Epithelial cell of esophagus (primary cell): ENCODE results near the gene ITGBL1.

ENCODE experiments used
- DNase-seq: peaks from one replicate; pipeline ENCODE4 v3.0.0; 2010; ENCODE audit warnings: low read depth
- H3K4me3 ChIP-seq: 2 replicates; pipeline ENCODE4 v1.5.1; 2011; ENCODE audit warnings: mild to moderate bottlenecking, low read length, control low read depth
- TF ChIP-seq, protein P1 (sequence below): IDR thresholded peaks from 2 replicates; pipeline ENCODE4 v1.5.1; 2011; ENCODE audit warnings: low read depth, mild to moderate bottlenecking, low read length, control low read depth, inconsistent platforms; ENCODE audit not compliant: insufficient read depth; ENCODE audit errors: missing control alignments

Gene ITGBL1, protein sequence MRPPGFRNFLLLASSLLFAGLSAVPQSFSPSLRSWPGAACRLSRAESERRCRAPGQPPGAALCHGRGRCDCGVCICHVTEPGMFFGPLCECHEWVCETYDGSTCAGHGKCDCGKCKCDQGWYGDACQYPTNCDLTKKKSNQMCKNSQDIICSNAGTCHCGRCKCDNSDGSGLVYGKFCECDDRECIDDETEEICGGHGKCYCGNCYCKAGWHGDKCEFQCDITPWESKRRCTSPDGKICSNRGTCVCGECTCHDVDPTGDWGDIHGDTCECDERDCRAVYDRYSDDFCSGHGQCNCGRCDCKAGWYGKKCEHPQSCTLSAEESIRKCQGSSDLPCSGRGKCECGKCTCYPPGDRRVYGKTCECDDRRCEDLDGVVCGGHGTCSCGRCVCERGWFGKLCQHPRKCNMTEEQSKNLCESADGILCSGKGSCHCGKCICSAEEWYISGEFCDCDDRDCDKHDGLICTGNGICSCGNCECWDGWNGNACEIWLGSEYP

GRCh38 chr13:101452519-101453485 is at the start of gene ITGBL1:
Gene ITGBL1, plus strand, starts transcription at chr13:101452675. Its CDS starts 159 bp downstream, at chr13:101452834.
- H3K4me3 ChIP-seq, result peak within 1 kb of the TSS; percentile 21
- DNase-seq, result no peak
- TF ChIP-seq, protein P1, sequence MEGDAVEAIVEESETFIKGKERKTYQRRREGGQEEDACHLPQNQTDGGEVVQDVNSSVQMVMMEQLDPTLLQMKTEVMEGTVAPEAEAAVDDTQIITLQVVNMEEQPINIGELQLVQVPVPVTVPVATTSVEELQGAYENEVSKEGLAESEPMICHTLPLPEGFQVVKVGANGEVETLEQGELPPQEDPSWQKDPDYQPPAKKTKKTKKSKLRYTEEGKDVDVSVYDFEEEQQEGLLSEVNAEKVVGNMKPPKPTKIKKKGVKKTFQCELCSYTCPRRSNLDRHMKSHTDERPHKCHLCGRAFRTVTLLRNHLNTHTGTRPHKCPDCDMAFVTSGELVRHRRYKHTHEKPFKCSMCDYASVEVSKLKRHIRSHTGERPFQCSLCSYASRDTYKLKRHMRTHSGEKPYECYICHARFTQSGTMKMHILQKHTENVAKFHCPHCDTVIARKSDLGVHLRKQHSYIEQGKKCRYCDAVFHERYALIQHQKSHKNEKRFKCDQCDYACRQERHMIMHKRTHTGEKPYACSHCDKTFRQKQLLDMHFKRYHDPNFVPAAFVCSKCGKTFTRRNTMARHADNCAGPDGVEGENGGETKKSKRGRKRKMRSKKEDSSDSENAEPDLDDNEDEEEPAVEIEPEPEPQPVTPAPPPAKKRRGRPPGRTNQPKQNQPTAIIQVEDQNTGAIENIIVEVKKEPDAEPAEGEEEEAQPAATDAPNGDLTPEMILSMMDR, result no peak

- peak; percentile 44 for DNase-seq
- TF ChIP-seq, protein P1, result no peak
- no peak overlapping the region for H3K4me3 ChIP-seq
Observed at GRCh38 chr13:101406791-101407190, 45.7 kb upstream of the ITGBL1 start.

DNA sequence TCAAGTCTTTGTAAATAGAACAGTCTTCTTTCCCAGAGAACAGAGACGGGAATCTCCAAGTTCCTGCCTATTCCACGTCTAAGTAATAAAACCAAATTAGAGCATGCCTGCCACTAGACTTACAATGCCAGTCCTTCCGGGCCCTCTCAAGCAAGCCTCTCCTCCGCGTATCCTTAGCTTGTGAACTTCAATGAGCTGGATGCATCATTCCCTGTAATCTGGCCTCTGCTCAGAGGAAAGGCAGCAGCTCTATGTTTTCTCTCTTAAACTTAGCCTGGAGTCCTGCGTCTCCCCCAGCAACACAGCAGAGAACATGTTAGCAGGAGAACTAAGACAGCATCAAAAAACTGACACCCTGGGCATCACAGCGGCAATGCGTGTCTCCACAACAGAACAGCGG is 44.3 kb upstream of the ITGBL1 start:
- no peak for DNase-seq
- no peak overlapping the region for H3K4me3 ChIP-seq
- TF ChIP-seq, protein P1, result no peak

GRCh38 chr13:101408992-101409656 is 43.4 kb upstream of the ITGBL1 start:
- TF ChIP-seq, protein P1, result no peak
- H3K4me3 ChIP-seq, result no peak overlapping the region
- DNase-seq, result no peak

GRCh38 chr13:101412076-101412475 is 40.4 kb upstream of the ITGBL1 start:
- DNase-seq, result no peak
- TF ChIP-seq, protein P1, result no peak
- H3K4me3 ChIP-seq, result no peak overlapping the region

DNA sequence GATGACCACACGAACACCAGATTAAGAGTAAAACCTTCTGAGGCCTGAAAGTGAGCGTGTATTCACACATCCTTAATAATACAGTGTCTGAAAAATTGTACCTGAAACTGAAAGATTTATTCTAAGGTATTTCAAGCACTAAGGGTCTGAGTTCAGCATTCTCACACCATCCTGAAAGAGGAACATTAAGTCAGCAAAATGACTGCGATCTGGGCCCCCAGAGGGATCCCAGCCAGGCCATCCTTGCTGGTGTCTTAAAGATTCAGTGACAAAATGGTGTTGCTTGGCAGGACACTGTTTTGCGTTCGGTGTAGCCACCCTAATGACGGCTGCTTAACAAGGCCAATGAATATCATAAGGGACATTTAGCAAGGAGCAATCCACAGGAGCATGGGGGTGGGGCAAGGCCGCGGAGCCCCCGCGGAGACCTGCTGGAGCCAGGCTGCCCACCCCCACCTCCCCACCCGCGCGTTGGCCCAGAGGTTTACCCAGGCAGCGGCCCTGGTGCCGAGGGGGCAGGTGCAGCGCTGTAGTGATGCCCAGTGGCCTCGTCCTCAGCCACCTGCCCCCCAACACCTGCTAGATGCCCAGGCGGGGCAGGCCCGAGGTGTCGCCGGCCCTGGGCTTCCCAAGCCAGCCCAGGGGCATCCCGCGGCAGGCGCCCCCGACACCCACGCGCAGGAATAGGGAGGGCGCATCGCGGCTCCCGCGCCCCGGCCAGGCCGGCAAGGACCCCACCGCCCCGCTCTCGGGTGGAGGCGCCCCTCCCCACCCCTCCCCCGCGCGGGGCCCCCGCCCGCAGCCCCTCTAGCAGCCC is 36.9 kb upstream of the ITGBL1 start:
- TF ChIP-seq, protein P1, result no peak
- H3K4me3 ChIP-seq, result peak overlapping the region; percentile 8
- no peak for DNase-seq
